Spleen (tissue), 11 donors: ENCODE results near the gene SLC4A1AP. TPM values are rescaled to one million over a fixed set of nuclear protein-coding genes. Genes with fewer than 3 reads are reported as not detected.

Experiments
- DNase-seq: peaks from one replicate; pipeline ENCODE4 v3.0.0-alpha.2; 2020
- H3K27ac ChIP-seq, 8 donors: fragments of 200-600 bp; sonication (generic) in 7 of 8; 1 replicate in 4 of 8; 2 replicates in 4 of 8; pipeline versions ENCODE4 v1.5.0 to v1.8.0; 2016 to 2021; ENCODE audit warnings: inconsistent platforms in 4 of 8, mild to moderate bottlenecking in 4 of 8, moderate library complexity in 1 of 8
- H3K27me3 ChIP-seq, 7 donors: fragments of 200-600 bp; sonication (generic) in 6 of 7; replicated peaks in 1 of 7; 1 replicate in 4 of 7; 2 replicates in 3 of 7; pipeline versions ENCODE4 v1.5.0 to v1.8.0; 2016 to 2021; ENCODE audit warnings: inconsistent platforms in 3 of 7, mild to moderate bottlenecking in 1 of 7
- H3K36me3 ChIP-seq, 6 donors: fragments of 200-600 bp; sonication (generic) in 5 of 6; 1 replicate in 4 of 6; 2 replicates in 2 of 6; pipeline versions ENCODE4 v1.5.0 to v1.8.0; 2016 to 2021; ENCODE audit warnings: inconsistent platforms in 2 of 6
- H3K4me1 ChIP-seq, 6 donors: fragments of 200-600 bp; sonication (generic) in 5 of 6; 1 replicate in 3 of 6; 2 replicates in 3 of 6; pipeline versions ENCODE4 v1.5.0 to v1.8.0; 2016 to 2021; ENCODE audit warnings: inconsistent platforms in 3 of 6
- H3K4me3 ChIP-seq, 8 donors: fragments of 200-600 bp; sonication (generic) in 7 of 8; 1 replicate in 4 of 8; 2 replicates in 4 of 8; pipeline versions ENCODE4 v1.5.0 to v1.8.0; 2016 to 2021; ENCODE audit warnings: inconsistent platforms in 4 of 8, mild to moderate bottlenecking in 4 of 8, moderate library complexity in 2 of 8
- H3K9me3 ChIP-seq, 8 donors: fragments of 200-600 bp; sonication (generic) in 7 of 8; 1 replicate in 4 of 8; 2 replicates in 4 of 8; pipeline versions ENCODE4 v1.5.0 to v1.8.0; 2016 to 2021; ENCODE audit warnings: inconsistent platforms in 4 of 8
- CTCF ChIP-seq, 11 experiments: fragments of 200-600 bp in 7 of 11; fragments of 450-650 bp in 4 of 11; sonication (generic) in 4 of 11; IDR thresholded peaks in 8 of 11; conservative IDR thresholded peaks in 3 of 11; 1 replicate in 7 of 11; 2 replicates in 4 of 11; pipeline versions ENCODE4 v1.4.0 to v1.8.0; 2016 to 2021; ENCODE audit warnings: antibody characterized with exemption in 11 of 11, inconsistent platforms in 4 of 11, mild to moderate bottlenecking in 1 of 11
- POLR2A ChIP-seq, 3 donors: fragments of 450-650 bp; IDR thresholded peaks; one replicate each; pipeline ENCODE4 v1.5.1; 2017; ENCODE audit warnings: antibody characterized with exemption in 3 of 3, mild to moderate bottlenecking in 1 of 3
- POLR2AphosphoS5 ChIP-seq, 3 donors: sonication (generic); formaldehyde crosslinking; IDR thresholded peaks; one replicate each; pipeline ENCODE4 v1.5.1; 2017; ENCODE audit warnings: antibody characterized with exemption in 3 of 3
- WGBS, 5 donors: extraction: QIAGEN DNeasy Blood & Tissue Kit in 3 of 5; methylation state at CpG; one replicate each; pipeline versions ENCODE4 v1.1.5 to v1.1.7; 2013 to 2018; 5-methylcytosine and 5-hydroxymethylcytosine counted together
- intact Hi-C: fragments of 100-400 bp; cut with DNase I; formaldehyde crosslinking; loops from one replicate; pipeline ENCODE4 v1.15.0; 2023; ENCODE audit warnings: low total_unique reads
- polyA plus RNA-seq, 3 donors: library from polyadenylated mRNA; stranded (reverse); fragments of 200-250 nt; gene quantifications; one replicate each; pipeline ENCODE4 v1.2.1, GENCODE V29; 2013
- total RNA-seq, 7 donors: library from RNA; depleted of rRNA in 3 of 7; stranded (reverse); fragments of >200 nt in 3 of 7; fragmentation: NEBNext Ultra II Directional in 4 of 7; extraction: Animal tissue kit (Norgen Biotek cat#: 25700) in 4 of 7; gene quantifications; one replicate each; pipeline versions ENCODE4 v1.1.0 to v1.2.1, GENCODE V29; 2016 to 2021
- donor health status: healthy with polysubstance abuse.
- donor health status: DM: no; HTN: no; CAD: no; lungs with moderate emphysema.
- donor health status: DM: no; HTN: no; CAD: no.
- donor health status: Bipolar disorder and iron deficiency.
- donor health status: healthy.
- donor health status: DM: no; HTN: no; CAD: no.
- donor health status: DM: yes; HTN: yes; CAD: no.

SLC4A1AP gene
- total and polyA plus RNA-seq, 10 donors, result 10.5 to 25.4 (median 19.1) TPM

- WGBS, 5 donors, result 30 to 50% (median 36%) methylated on average over 4 of the region's 4 CpGs
- no peaks in the 10 kb centered on the region for H3K36me3 ChIP-seq
- no peak for DNase-seq
These were observed 42.3 kb downstream of the SLC4A1AP start for GRCh38 chr2:27705851-27706622.

GRCh38 chr2:27707462-27708256, 44.0 kb downstream of the SLC4A1AP start:
- Histone ChIP-seq H3K4me3 (no peak overlapping the region), H3K4me1 (peaks cover 0 to 41% (median 17%) of the 10 kb centered on the region in 6 donors), H3K27ac (no peak overlapping the region), H3K36me3 (no peaks in the 10 kb centered on the region), H3K27me3 (no peaks in the 10 kb centered on the region), H3K9me3 (no peaks in the 10 kb centered on the region)
- no peak for DNase-seq
- intact Hi-C loops, result no loop called here
- WGBS, 5 donors, result 73 to 89% (median 78%) methylated on average over 9 of the region's 9 CpGs
- no peak for TF ChIP-seq POLR2AphosphoS5 (IDR thresholded peaks at IDR 0.05)
- TF ChIP-seq POLR2A (IDR thresholded peaks at IDR 0.05), result no peak
- no peak for TF ChIP-seq CTCF (IDR thresholded peaks at IDR 0.05 in 8 of 11, conservative IDR thresholded peaks at IDR 0.05 in 3 of 11)

More at GRCh38 chr2:27705851-27706622, 42.3 kb downstream of the SLC4A1AP start:
- H3K4me1 ChIP-seq, result peaks cover 0 to 33% (median 16%) of the 10 kb centered on the region in 6 donors
- no peaks in the 10 kb centered on the region for H3K9me3 ChIP-seq
- H3K27ac ChIP-seq, result peak overlapping the region; percentile 37 to 79 (median 54)
- H3K27me3 ChIP-seq, result no peaks in the 10 kb centered on the region
- H3K4me3 ChIP-seq, result no peak overlapping the region
- intact Hi-C loops, result no loop called here
- TF ChIP-seq POLR2A (IDR thresholded peaks at IDR 0.05), result no peak
- TF ChIP-seq POLR2AphosphoS5 (IDR thresholded peaks at IDR 0.05), result peak in 1 of 3 donors; percentile 60

GRCh38 chr2:27708257-27708654, 44.6 kb downstream of the SLC4A1AP start:
- Histone ChIP-seq H3K27me3 (no peaks in the 10 kb centered on the region), H3K4me3 (no peak overlapping the region), H3K27ac (no peak overlapping the region), H3K36me3 (no peaks in the 10 kb centered on the region), H3K9me3 (no peaks in the 10 kb centered on the region), H3K4me1 (peaks cover 0 to 41% (median 17%) of the 10 kb centered on the region in 6 donors)
- WGBS, 5 donors, result 92 to 97% (median 95%) methylated on average over 7 of the region's 7 CpGs
- no peak for TF ChIP-seq CTCF (IDR thresholded peaks at IDR 0.05 in 8 of 11, conservative IDR thresholded peaks at IDR 0.05 in 3 of 11)
- TF ChIP-seq POLR2A (IDR thresholded peaks at IDR 0.05), result no peak
- no peak for TF ChIP-seq POLR2AphosphoS5 (IDR thresholded peaks at IDR 0.05)
- intact Hi-C loops, result no loop called here
- no peak for DNase-seq

- WGBS, 5 donors, result 89 to 92% (median 91%) methylated on average over 3 of the region's 3 CpGs
- Histone ChIP-seq H3K27ac (no peak overlapping the region), H3K4me3 (no peak overlapping the region), H3K27me3 (no peaks in the 10 kb centered on the region), H3K4me1 (peaks cover 0 to 38% (median 14%) of the 10 kb centered on the region in 6 donors), H3K9me3 (no peaks in the 10 kb centered on the region), H3K36me3 (no peaks in the 10 kb centered on the region)
- no peak for DNase-seq
- no peak for TF ChIP-seq POLR2AphosphoS5 (IDR thresholded peaks at IDR 0.05)
- TF ChIP-seq CTCF (IDR thresholded peaks at IDR 0.05 in 8 of 11, conservative IDR thresholded peaks at IDR 0.05 in 3 of 11), result no peak
- TF ChIP-seq POLR2A (IDR thresholded peaks at IDR 0.05), result no peak
- intact Hi-C loops, result no loop called here
These were observed 45.0 kb downstream of the SLC4A1AP start for GRCh38 chr2:27708666-27709065.
